Activated naive CD4-positive, alpha-beta T cell treated with anti-CD3 and anti-CD28 coated beads for 36 hours (primary cell): ENCODE measurements around the gene CNKSR3. TPM values are rescaled to one million over a fixed set of nuclear protein-coding genes. Genes with fewer than 3 reads are reported as not detected.

Experiments used
- CTCF ChIA-PET: fragments of 350-600 bp; sonication (Branson Sonifier 250); formaldehyde crosslinking; loops from one replicate; lab custom pipeline; 2021; ENCODE audit warnings: antibody characterized with exemption; lab: Charles Lee
- DNase-seq: peaks from one replicate; pipeline ENCODE4 v3.0.0-alpha.2; 2020
- H3K27ac Mint-ChIP-seq: one replicate; pipeline ENCODE4 v1.8.0; 2021; ENCODE audit warnings: mild to moderate bottlenecking, mixed read lengths
- H3K27me3 Mint-ChIP-seq: one replicate; pipeline ENCODE4 v1.8.0; 2021; ENCODE audit warnings: low read depth, mixed read lengths
- H3K36me3 Mint-ChIP-seq: one replicate; pipeline ENCODE4 v1.8.0; 2021; ENCODE audit warnings: low read depth, mixed read lengths
- H3K4me1 Mint-ChIP-seq: one replicate; pipeline ENCODE4 v1.8.0; 2021; ENCODE audit warnings: low read depth, mixed read lengths
- H3K4me3 Mint-ChIP-seq: one replicate; pipeline ENCODE4 v1.8.0; 2021; ENCODE audit warnings: mild to moderate bottlenecking, moderate library complexity, mixed read lengths
- H3K9me3 Mint-ChIP-seq: one replicate; pipeline ENCODE4 v1.8.0; 2021; ENCODE audit warnings: mixed read lengths
- intact Hi-C: fragments of 100-400 bp; cut with micrococcal nuclease; formaldehyde crosslinking; loops from one replicate; pipeline ENCODE4 v1.15.1; 2023
- total RNA-seq, 2 experiments: library from RNA; stranded (reverse); gene quantifications; one replicate each; pipeline ENCODE4 v1.2.3, GENCODE V29; 2021

Gene CNKSR3
- total RNA-seq, 2 experiments from 2014 or later, result 0.12 TPM

DNA sequence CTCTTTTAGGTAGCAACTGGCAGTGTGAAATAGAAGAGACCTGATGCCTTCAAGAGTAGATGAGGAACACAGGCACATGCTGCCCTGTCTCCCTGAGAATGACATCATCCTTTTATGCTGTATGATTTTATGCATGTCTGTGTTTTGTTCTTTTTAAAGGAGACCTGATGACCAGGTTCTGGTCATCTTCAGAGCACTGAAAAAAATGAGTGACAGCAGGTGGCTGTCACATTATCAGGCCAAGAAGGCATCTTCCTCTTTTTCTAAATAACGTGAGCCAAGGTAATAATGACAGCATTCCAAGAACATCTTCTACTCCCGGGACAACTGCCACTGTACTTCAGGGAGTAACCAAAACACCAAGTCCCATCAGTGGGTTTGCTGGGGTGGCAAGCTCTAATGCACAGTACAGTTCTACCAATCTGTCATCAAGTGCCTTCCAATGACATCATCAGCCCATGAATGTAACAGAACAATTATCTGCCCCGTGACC, 28.9 kb downstream of the CNKSR3 start:
- intact Hi-C loops, result no loop called here
- Mint-ChIP-seq H3K4me1 (no peaks in the 10 kb centered on the region), H3K4me3 (no peak overlapping the region), H3K36me3 (no peaks in the 10 kb centered on the region), H3K9me3 (no peaks in the 10 kb centered on the region), H3K27me3 (peaks cover 2% of the 10 kb centered on the region), H3K27ac (no peak overlapping the region)
- no peak for DNase-seq
- CTCF ChIA-PET, result no interaction called here

DNA sequence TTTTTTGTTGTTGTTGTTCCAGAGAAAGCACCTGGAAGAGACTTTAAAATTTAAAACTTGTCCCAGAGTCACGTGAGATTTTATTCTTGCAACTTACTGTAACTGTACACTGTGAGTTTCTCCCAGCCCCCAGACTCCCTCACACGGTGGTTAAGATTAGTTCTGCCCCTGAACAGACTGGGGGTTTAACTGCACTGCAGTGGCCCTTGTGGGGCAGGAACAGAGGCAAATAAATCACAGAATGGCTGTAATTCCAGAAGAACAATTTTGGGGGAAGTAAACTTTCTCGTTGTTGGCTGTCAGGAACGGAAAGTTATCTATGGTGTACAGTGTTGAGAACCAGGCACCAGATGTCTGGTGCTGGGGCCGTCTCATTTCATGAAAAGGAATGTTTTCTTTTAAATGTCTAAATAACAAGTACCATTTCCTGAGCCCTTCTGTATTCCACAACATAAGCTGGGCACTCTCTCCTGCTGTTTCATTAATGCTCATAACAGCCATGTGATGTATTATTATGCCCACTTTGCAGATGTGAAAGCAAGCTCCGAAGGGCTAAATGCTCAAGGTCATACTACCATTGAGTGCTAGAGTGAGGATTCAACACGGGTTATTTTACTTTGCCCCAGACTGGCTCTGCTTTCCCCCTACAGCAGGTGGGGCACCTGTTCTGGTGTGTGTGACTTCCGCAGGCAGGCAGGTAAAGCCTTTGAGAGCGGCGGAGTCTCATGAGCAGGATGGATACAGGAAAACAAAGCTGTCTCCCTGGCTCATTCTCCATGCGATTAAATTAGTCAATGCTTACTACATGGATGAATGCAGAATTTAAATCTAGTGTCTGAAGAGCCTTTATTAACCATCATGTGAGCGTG, 30.5 kb downstream of the CNKSR3 start:
- H3K4me3 Mint-ChIP-seq, result no peak overlapping the region
- H3K9me3 Mint-ChIP-seq, result no peaks in the 10 kb centered on the region
- CTCF ChIA-PET, result no interaction called here
- peaks cover 2% of the 10 kb centered on the region for H3K27me3 Mint-ChIP-seq
- intact Hi-C loops, result no loop called here
- H3K36me3 Mint-ChIP-seq, result no peaks in the 10 kb centered on the region
- H3K27ac Mint-ChIP-seq, result no peak overlapping the region
- H3K4me1 Mint-ChIP-seq, result no peaks in the 10 kb centered on the region
- no peak for DNase-seq

DNA sequence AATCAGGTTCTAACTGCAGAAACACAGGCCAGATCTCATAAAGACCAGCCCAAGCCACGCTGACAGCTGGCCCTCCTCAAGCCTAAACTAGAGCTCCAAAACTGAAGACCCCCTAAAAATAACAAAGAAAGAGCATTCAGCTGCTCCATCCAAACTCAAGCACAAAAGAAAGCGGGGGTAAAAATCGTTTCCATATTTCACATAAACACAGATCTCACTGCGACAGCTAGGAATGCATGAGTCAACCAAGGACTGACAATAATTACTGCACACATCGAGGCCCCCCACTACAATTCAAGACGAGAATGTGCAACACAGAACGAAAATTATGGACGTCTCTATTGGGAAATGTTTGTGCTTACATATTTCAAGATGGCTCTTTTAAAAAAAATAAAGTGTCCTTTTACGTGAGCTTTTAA, 31.1 kb downstream of the CNKSR3 start:
- Mint-ChIP-seq H3K36me3 (no peaks in the 10 kb centered on the region), H3K9me3 (no peaks in the 10 kb centered on the region), H3K27me3 (peaks cover 2% of the 10 kb centered on the region), H3K4me3 (no peak overlapping the region), H3K27ac (no peak overlapping the region), H3K4me1 (no peaks in the 10 kb centered on the region)
- intact Hi-C loops, result no loop called here
- no peak for DNase-seq
- CTCF ChIA-PET, result no interaction called here

- Mint-ChIP-seq H3K9me3 (no peaks in the 10 kb centered on the region), H3K36me3 (no peaks in the 10 kb centered on the region), H3K27ac (no peak overlapping the region), H3K27me3 (peaks cover 2% of the 10 kb centered on the region), H3K4me1 (no peaks in the 10 kb centered on the region), H3K4me3 (no peak overlapping the region)
- intact Hi-C loops, result no loop called here
- CTCF ChIA-PET, result no interaction called here
- DNase-seq, result no peak
These were observed 31.8 kb downstream of the CNKSR3 start for GRCh38 chr6:154478701-154479060.

DNA sequence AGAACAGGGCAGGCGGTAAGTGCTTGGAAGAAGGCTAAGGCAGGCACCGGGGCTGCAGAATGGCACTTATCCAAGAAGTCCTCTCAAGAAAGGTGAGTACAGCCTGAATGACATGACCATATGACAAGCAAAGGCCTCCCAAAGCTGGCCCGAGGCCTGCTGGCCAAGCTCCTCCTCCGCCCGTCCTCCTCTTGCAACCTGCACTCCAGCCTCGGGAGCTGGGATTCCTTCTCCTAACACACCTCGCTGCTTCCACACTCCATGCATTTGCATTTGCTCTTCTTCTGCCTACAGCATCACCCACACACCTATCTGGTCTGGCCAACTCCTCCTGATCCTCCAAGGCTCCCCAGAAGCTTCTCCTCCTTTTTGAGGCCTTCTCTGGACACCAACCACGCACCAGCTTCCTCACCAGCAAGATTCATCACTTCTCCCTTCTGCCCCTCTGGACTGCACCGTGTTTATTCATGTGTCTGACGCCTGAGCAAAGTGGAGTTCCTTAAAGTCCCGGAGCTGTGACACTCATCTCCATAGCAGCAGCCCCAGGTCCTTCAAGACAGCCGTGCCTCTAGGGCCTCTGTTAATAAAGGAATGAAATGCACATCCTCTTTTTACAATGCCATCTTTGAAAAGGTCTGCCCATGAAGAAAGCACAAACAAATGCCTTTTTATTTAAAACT, 32.3 kb downstream of the CNKSR3 start:
- Mint-ChIP-seq H3K4me1 (no peaks in the 10 kb centered on the region), H3K9me3 (no peaks in the 10 kb centered on the region), H3K27ac (no peak overlapping the region), H3K27me3 (peaks cover 2% of the 10 kb centered on the region), H3K4me3 (no peak overlapping the region), H3K36me3 (no peaks in the 10 kb centered on the region)
- CTCF ChIA-PET, result no interaction called here
- intact Hi-C loops, result no loop called here
- no peak for DNase-seq

DNA sequence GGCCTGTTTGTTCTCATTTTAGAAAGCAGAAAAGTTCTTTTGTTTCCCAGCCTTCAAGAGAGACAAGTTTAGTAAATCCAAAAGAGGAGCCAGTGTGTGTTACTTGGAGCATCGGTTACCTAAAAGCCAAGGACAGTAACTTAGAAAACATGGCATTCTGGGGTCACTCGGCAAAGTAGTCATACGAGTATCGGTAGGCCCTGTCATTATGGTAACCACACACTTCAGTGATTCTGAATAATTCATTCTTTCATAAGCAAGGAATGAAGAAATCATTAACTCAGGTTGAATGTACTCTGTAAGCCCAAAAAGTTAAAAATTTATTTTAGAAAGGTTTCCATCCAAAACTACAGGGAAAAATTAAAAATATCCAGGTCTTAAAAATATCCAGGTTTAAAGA, 34.0 kb downstream of the CNKSR3 start:
- no peaks in the 10 kb centered on the region for H3K9me3 Mint-ChIP-seq
- CTCF ChIA-PET, result no interaction called here
- no peaks in the 10 kb centered on the region for H3K4me1 Mint-ChIP-seq
- DNase-seq, result no peak
- H3K27ac Mint-ChIP-seq, result no peak overlapping the region
- no peaks in the 10 kb centered on the region for H3K36me3 Mint-ChIP-seq
- H3K4me3 Mint-ChIP-seq, result no peak overlapping the region
- peaks cover 2% of the 10 kb centered on the region for H3K27me3 Mint-ChIP-seq
- intact Hi-C loops, result no loop called here

DNA sequence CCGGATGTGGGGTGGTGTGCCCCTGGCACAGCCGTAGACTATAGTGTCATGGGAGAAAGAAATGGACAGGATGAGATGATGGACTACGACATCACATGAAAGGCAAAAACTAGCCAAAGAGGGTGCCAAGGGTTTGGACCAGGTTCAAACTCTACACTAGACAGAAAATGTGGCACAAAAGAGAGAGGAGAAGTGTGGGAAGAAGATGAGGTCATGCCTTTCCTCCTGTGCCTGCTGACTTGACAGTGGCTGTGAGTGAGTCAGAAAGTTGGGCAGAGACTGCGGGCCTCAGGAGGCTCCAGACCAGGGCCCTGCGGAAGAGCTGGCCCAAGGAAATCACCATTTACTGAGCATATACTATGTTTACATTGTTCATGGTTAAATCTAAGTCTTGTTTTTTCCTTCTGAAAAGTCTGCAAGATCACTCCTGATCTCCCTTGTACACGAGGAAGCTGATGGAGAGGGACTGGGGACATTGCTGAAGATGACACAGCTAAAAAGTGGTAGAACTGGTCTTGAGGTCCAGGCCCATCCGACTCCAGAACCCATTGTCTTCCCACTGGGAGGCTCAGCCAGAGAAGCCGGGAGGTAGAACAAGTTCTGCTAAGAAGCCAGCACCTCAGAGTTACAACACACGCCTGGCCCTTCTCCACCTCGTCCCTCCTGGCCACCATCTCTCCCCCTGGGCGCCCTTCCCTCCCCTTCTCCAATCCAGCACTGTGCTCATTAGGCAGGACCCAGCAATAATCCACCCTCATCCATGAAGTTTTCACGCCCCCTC, 35.6 kb downstream of the CNKSR3 start:
- intact Hi-C loops, result no loop called here
- Mint-ChIP-seq H3K4me3 (no peak overlapping the region), H3K9me3 (peaks cover 8% of the 10 kb centered on the region), H3K27me3 (no peaks in the 10 kb centered on the region), H3K36me3 (no peaks in the 10 kb centered on the region), H3K4me1 (no peaks in the 10 kb centered on the region), H3K27ac (peak overlapping the region; percentile 44)
- CTCF ChIA-PET, result no interaction called here
- no peak for DNase-seq

DNA sequence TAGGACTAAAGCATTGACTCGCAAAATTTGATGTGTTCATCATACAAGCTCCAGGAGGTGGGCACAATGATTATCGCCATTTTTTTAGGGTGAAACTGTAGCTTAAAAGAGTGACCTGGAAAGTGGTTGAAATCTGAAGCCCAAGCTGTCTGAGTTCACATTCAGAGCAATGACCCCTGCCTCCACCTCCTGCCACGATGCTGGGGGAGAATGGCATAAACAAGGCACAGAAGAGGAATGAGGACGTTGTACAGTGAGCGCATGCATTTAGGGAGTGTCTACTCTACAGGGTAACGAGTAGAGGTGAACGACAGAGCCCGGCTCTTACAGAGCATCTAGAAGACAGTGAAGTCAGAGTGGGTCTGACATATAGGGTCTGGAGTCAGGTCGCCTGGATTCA, 37.2 kb downstream of the CNKSR3 start:
- H3K27me3 Mint-ChIP-seq, result no peaks in the 10 kb centered on the region
- no peak overlapping the region for H3K27ac Mint-ChIP-seq
- H3K4me3 Mint-ChIP-seq, result no peak overlapping the region
- intact Hi-C loops, result no loop called here
- CTCF ChIA-PET, result no interaction called here
- no peak for DNase-seq
- no peaks in the 10 kb centered on the region for H3K36me3 Mint-ChIP-seq
- peaks cover 8% of the 10 kb centered on the region for H3K9me3 Mint-ChIP-seq
- H3K4me1 Mint-ChIP-seq, result no peaks in the 10 kb centered on the region

- intact Hi-C loops, result no loop called here
- no peaks in the 10 kb centered on the region for H3K36me3 Mint-ChIP-seq
- no peak for DNase-seq
- no peak overlapping the region for H3K4me3 Mint-ChIP-seq
- CTCF ChIA-PET, result no interaction called here
- H3K27ac Mint-ChIP-seq, result no peak overlapping the region
- H3K4me1 Mint-ChIP-seq, result no peaks in the 10 kb centered on the region
- peaks cover 8% of the 10 kb centered on the region for H3K9me3 Mint-ChIP-seq
- no peaks in the 10 kb centered on the region for H3K27me3 Mint-ChIP-seq
These were observed 38.7 kb downstream of the CNKSR3 start for GRCh38 chr6:154471609-154472362.

GRCh38 chr6:154469306-154469935, 41.1 kb downstream of the CNKSR3 start:
- H3K27me3 Mint-ChIP-seq, result no peaks in the 10 kb centered on the region
- H3K36me3 Mint-ChIP-seq, result no peaks in the 10 kb centered on the region
- H3K9me3 Mint-ChIP-seq, result peaks cover 8% of the 10 kb centered on the region
- no peak overlapping the region for H3K4me3 Mint-ChIP-seq
- DNase-seq, result no peak
- intact Hi-C loops, result no loop called here
- H3K27ac Mint-ChIP-seq, result no peak overlapping the region
- no peaks in the 10 kb centered on the region for H3K4me1 Mint-ChIP-seq
- CTCF ChIA-PET, result no interaction called here

- intact Hi-C loops, result no loop called here
- Mint-ChIP-seq H3K27ac (no peak overlapping the region), H3K27me3 (no peaks in the 10 kb centered on the region), H3K9me3 (peaks cover 8% of the 10 kb centered on the region), H3K4me1 (no peaks in the 10 kb centered on the region), H3K36me3 (no peaks in the 10 kb centered on the region), H3K4me3 (no peak overlapping the region)
- DNase-seq, result no peak
- CTCF ChIA-PET, result no interaction called here
These were observed 41.7 kb downstream of the CNKSR3 start for GRCh38 chr6:154468760-154469159.
